ENCODE measurements around the gene SESN1. TPM values are rescaled to one million over a fixed set of nuclear protein-coding genes. Genes with fewer than 3 reads are reported as not detected.

Gene SESN1
- total RNA-seq, 2 donors from 2014 or later, result 26.2 to 63.1 TPM

DNA sequence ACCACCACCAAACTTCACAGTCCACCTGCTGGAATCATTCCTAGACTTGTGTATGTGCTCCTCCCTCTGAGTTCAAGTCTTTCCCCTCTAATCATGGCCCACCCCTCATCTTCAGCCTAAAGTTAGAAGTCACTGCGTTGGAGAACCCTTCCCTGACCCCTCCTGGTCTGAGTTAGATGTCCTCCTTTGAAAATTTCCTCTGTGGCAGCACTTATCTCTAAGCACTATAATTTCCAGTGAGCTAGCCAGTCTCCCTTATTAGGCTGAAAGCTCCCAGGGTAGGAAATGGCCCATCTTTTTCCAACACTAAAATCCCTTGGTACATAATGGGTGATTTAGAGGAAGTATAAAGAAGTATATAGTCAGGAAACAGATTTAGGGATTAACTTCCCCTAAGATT is 63.2 kb downstream of the SESN1 start:
- Histone ChIP-seq H3K27ac (no peak overlapping the region), H3K4me3 (no peak overlapping the region), H3K27me3 (replicated peaks; ENCODE audit: insufficient read depth) (no peaks in the 10 kb centered on the region), H3K4me1 (ENCODE audit: control insufficient read depth in 1 of 2, low read depth in 2 of 2) (peaks cover 0 to 3% of the 10 kb centered on the region in 2 donors), H3K36me3 (no peaks in the 10 kb centered on the region), H3K9me3 (no peaks in the 10 kb centered on the region)
- TF ChIP-seq, protein P1, sequence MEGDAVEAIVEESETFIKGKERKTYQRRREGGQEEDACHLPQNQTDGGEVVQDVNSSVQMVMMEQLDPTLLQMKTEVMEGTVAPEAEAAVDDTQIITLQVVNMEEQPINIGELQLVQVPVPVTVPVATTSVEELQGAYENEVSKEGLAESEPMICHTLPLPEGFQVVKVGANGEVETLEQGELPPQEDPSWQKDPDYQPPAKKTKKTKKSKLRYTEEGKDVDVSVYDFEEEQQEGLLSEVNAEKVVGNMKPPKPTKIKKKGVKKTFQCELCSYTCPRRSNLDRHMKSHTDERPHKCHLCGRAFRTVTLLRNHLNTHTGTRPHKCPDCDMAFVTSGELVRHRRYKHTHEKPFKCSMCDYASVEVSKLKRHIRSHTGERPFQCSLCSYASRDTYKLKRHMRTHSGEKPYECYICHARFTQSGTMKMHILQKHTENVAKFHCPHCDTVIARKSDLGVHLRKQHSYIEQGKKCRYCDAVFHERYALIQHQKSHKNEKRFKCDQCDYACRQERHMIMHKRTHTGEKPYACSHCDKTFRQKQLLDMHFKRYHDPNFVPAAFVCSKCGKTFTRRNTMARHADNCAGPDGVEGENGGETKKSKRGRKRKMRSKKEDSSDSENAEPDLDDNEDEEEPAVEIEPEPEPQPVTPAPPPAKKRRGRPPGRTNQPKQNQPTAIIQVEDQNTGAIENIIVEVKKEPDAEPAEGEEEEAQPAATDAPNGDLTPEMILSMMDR (IDR thresholded peaks at IDR 0.05), result no peak
- DNase-seq (ENCODE audit: low spot score), result no peak
- ATAC-seq (ENCODE audit: insufficient number of reproducible peaks, low FRiP score, low read depth), result no peak

DNA sequence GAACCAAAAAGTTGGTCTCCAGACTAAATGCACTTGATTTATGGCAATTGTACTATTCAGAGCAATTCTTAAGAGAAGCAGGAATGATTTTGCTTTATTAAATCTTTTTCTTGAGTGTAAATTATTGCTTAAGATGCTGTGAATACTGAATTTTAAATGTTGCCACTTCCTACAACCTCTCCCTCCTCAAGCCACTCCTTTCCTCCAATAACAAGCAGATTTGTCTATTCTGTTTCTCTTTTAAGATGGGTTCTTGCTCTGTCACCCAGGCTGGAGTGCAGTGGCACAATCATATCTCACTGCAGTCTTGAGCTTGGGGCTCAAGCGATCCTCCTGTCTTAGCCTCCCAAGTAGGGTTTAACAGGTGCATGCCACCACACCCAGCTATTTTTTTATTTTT is 65.3 kb downstream of the SESN1 start:
- no peak overlapping the region for H3K4me3 ChIP-seq
- H3K27ac ChIP-seq, result no peak overlapping the region
- DNase-seq (ENCODE audit: low spot score), result no peak
- H3K9me3 ChIP-seq, result no peaks in the 10 kb centered on the region
- H3K4me1 ChIP-seq (ENCODE audit: control insufficient read depth in 1 of 2, low read depth in 2 of 2), result peaks cover 0 to 13% of the 10 kb centered on the region in 2 donors
- no peak for ATAC-seq (ENCODE audit: insufficient number of reproducible peaks, low FRiP score, low read depth)
- TF ChIP-seq, protein P1 (IDR thresholded peaks at IDR 0.05), result no peak
- no peaks in the 10 kb centered on the region for H3K36me3 ChIP-seq
- H3K27me3 ChIP-seq (replicated peaks; ENCODE audit: insufficient read depth), result no peaks in the 10 kb centered on the region

DNA sequence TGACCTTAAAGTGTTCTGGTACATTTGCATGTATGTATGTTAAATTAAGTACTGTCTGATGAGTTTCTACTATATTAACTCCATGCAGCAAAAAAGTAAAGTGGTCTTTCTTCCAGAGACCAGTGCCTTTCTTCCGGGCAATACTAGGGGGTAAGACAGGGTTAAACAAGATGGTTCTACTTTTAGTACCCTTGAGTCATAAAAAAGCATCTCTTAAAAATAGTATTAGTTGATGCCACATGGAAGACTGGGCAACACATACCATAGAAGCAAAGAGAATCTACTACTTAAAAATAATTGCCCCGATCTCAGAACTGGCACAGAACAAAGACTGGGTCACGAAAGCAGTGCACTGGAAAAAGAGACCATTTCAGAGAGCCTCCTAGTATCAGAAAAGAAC is 66.2 kb downstream of the SESN1 start:
- TF ChIP-seq, protein P1 (IDR thresholded peaks at IDR 0.05), result no peak
- H3K9me3 ChIP-seq, result no peaks in the 10 kb centered on the region
- no peaks in the 10 kb centered on the region for H3K36me3 ChIP-seq
- no peak for DNase-seq (ENCODE audit: low spot score)
- no peak overlapping the region for H3K4me3 ChIP-seq
- no peaks in the 10 kb centered on the region for H3K27me3 ChIP-seq (replicated peaks; ENCODE audit: insufficient read depth)
- no peak overlapping the region for H3K27ac ChIP-seq
- H3K4me1 ChIP-seq (ENCODE audit: control insufficient read depth in 1 of 2, low read depth in 2 of 2), result peaks cover 0 to 17% of the 10 kb centered on the region in 2 donors
- ATAC-seq (ENCODE audit: insufficient number of reproducible peaks, low FRiP score, low read depth), result no peak

DNA sequence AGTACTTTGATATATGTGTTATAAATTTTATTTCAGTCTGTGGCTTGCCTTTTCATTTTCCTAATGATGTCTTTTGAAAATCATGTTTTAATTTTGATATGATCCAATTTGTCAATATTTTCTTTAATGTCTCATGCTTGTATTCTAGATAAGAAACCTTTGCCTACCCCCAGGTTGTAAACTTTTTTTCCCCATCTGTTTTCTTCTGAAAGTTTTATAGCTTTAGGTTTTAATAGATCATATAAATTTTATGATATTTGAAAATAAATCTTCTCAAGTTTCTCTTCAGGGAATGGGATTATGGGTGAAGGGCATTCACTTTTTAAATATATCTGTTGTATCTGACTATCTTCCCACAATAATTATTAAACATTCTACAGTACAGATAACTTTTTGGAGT is 66.7 kb downstream of the SESN1 start:
- ATAC-seq (ENCODE audit: insufficient number of reproducible peaks, low FRiP score, low read depth) (no peak), DNase-seq (ENCODE audit: low spot score) (no peak)
- TF ChIP-seq, protein P1 (IDR thresholded peaks at IDR 0.05), result no peak
- Histone ChIP-seq H3K27me3 (replicated peaks; ENCODE audit: insufficient read depth) (no peaks in the 10 kb centered on the region), H3K27ac (no peak overlapping the region), H3K4me3 (no peak overlapping the region), H3K4me1 (ENCODE audit: control insufficient read depth in 1 of 2, low read depth in 2 of 2) (peaks cover 0 to 17% of the 10 kb centered on the region in 2 donors), H3K9me3 (no peaks in the 10 kb centered on the region), H3K36me3 (no peaks in the 10 kb centered on the region)

DNA sequence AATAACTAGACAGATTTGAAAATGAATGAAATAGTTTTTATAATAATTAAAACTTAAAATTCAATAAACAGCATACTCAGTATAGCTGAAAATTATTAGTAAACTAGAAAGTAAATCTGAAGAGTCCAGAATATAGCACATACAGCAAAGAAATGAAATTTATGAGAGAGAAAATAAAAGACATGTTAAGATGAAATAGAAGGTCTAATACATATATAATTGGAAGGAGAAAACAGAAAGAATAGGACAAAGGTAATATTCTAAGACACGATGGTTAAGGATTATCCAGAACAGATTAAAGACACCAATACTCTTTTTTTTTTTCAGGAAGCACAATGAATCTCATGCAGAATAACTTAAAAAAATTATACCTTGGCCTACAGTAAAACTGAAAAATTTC is 69.0 kb downstream of the SESN1 start:
- Histone ChIP-seq H3K27me3 (replicated peaks; ENCODE audit: insufficient read depth) (no peaks in the 10 kb centered on the region), H3K4me1 (ENCODE audit: control insufficient read depth in 1 of 2, low read depth in 2 of 2) (peaks cover 0 to 21% of the 10 kb centered on the region in 2 donors), H3K9me3 (no peaks in the 10 kb centered on the region), H3K4me3 (no peak overlapping the region), H3K36me3 (no peaks in the 10 kb centered on the region), H3K27ac (no peak overlapping the region)
- no peak for DNase-seq (ENCODE audit: low spot score)
- TF ChIP-seq, protein P1 (IDR thresholded peaks at IDR 0.05), result no peak
- no peak for ATAC-seq (ENCODE audit: insufficient number of reproducible peaks, low FRiP score, low read depth)
